SK-N-MC (cell line): ENCODE results near the gene TM2D3.

Experiments
- DNase-seq: peaks from one replicate; pipeline ENCODE4 v3.0.0-alpha.2; 2011; ENCODE audit warnings: low read depth, low spot score
- H3K27ac ChIP-seq: fragments of 200-600 bp; sonication (generic); 2 replicates; pipeline ENCODE4 v1.5.1; 2016; ENCODE audit warnings: mixed run types
- H3K36me3 ChIP-seq: fragments of 200-600 bp; sonication (generic); 2 replicates; pipeline ENCODE4 v1.6.1; 2017; ENCODE audit warnings: antibody characterized with exemption, low read length, mixed read lengths; ENCODE audit not compliant: insufficient read depth
- H3K4me3 ChIP-seq: fragments of 200-600 bp; sonication (generic); 2 replicates; pipeline ENCODE4 v1.5.1; 2016
- H3K9ac ChIP-seq: fragments of 200-600 bp; sonication (generic); 2 replicates; pipeline ENCODE4 v1.8.0; 2017; ENCODE audit warnings: mixed run types, mixed read lengths; ENCODE audit not compliant: insufficient read length
- H3K9me3 ChIP-seq: fragments of 200-600 bp; sonication (generic); 2 replicates; pipeline ENCODE4 v1.6.1; 2017; ENCODE audit warnings: low read depth, mild to moderate bottlenecking, antibody characterized with exemption, low read length, moderate library complexity, mixed read lengths
- EZH2 ChIP-seq: fragments of 200-600 bp; sonication (generic); IDR thresholded peaks from one replicate; pipeline ENCODE4 v1.6.1; 2017; ENCODE audit warnings: antibody characterized with exemption
- FOXP2 ChIP-seq: optimal IDR thresholded peaks from 2 replicates; pipeline ENCODE3; 2011; ENCODE audit warnings: mild to moderate bottlenecking, moderate library complexity; ENCODE audit not compliant: insufficient read depth; ENCODE audit errors: extremely low read length, control extremely low read depth
- POLR2AphosphoS5 ChIP-seq: IDR thresholded peaks from 2 replicates; pipeline ENCODE4 v1.6.1; 2012; ENCODE audit warnings: mild to moderate bottlenecking, low read depth, low read length, borderline replicate concordance

Gene TM2D3

DNA sequence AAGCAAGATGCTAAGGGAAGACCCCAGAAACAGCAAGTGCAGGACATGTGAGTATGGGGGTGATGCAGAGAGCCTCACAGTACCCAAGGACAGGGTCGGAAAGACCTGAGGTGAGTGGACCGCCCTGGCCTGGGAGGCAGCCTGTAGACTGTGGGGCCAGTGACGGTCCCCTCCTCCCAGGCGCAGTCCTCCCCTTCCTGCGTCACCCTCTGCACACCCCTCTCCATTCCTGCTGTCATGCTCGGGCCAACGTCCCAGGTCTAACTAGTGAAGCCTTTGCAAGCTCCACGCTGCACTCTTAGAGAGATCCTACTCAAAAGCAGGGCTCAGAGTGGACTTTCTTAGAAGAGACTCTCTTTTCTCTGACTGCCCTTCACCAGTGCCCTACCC lies 41.6 kb downstream of the TM2D3 start:
- no peak overlapping the region for H3K9ac ChIP-seq
- H3K27ac ChIP-seq = no peak overlapping the region
- TF ChIP-seq FOXP2 (no peak), POLR2AphosphoS5 (no peak), EZH2 (no peak)
- H3K36me3 ChIP-seq = no peaks in the 10 kb centered on the region
- H3K4me3 ChIP-seq = no peak overlapping the region
- no peak for DNase-seq
- no peaks in the 10 kb centered on the region for H3K9me3 ChIP-seq

DNA sequence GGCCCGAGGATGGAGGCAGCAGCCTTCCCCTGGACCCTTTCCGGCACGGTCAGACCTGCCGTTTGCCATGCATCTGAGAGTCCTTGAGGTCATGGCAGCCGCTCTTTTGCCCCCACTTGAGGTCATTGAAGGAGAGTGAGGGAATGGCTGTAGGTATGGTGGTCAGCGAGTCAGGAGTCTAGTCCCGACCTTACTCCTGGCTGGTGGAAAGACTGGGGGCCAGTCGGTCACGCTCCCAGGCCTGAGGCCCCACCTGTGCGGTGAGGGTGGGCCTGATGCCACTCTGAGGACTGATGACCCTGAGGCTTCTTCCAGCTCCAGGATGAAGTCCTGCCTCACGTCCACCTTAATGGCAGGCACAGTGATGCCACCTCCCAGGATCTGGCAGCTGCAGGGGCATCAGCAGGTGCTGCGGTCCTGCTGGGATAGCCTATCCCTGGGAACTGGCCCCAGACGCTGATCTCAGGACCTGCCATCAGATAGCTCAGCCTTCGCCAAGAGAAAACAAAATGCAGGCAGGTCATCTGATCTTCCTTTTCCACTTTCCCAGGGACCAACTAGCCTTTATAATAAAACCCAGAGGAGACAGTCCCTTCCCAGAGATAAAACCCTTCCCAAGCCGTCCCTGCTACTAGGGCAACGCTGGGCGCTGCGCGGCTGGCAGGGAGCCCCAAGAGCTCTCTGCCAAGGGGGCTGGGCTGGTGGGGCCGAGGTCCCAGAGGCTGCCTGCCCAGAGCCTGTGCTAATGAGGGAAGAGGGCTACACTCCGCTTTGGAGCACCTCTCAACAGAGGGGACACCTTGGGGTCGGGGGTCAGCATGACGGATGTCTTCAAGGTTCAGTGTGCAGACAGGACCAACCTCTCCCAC lies 42.2 kb downstream of the TM2D3 start:
- no peak for DNase-seq
- Histone ChIP-seq H3K27ac (no peak overlapping the region), H3K9me3 (no peaks in the 10 kb centered on the region), H3K4me3 (no peak overlapping the region), H3K9ac (no peak overlapping the region), H3K36me3 (no peaks in the 10 kb centered on the region)
- TF ChIP-seq POLR2AphosphoS5 (no peak), EZH2 (no peak), FOXP2 (no peak)

DNA sequence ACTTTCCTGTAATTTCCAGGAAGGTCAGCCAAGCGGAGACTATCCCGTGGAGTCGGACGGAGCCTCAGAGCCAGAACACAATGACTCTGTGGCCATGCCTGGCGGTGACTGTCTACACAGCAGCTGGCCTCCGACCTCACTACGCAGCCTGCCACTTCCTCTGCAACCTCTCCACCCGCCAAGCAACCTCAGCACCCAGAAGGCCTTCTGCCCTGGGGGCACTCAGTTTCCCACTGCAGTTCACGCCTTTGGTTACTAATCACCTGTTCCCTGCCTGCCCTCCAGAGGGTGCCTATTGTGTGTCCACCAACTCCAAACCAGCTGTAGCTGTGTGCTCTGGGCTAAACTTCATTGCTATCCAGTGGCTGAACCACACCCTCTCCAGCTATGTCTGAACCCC lies 44.0 kb downstream of the TM2D3 start:
- no peak for DNase-seq
- no peak overlapping the region for H3K27ac ChIP-seq
- TF ChIP-seq EZH2 = no peak
- no peak for TF ChIP-seq POLR2AphosphoS5
- TF ChIP-seq FOXP2 = no peak
- H3K9me3 ChIP-seq = no peaks in the 10 kb centered on the region
- H3K9ac ChIP-seq = no peak overlapping the region
- no peaks in the 10 kb centered on the region for H3K36me3 ChIP-seq
- no peak overlapping the region for H3K4me3 ChIP-seq

DNA sequence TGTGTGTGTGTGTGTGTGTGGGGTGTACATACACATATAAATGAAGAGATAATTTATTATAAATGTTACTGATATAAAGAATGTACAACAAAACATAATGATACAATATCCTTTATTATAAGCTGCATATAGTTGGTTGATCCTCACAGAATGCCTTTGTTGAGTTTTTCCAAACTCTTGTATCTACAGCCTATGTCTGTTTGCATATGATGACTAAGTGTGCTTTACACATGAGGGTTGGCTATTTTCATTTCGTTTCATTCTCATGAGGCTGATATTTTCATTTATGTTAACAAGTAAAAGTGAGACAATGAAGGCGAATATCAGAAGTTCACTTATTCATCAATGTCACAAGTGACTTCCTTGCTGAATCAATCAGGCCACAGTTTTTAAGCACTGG lies 45.1 kb downstream of the TM2D3 start:
- no peak for DNase-seq
- no peaks in the 10 kb centered on the region for H3K36me3 ChIP-seq
- H3K4me3 ChIP-seq = no peak overlapping the region
- no peak overlapping the region for H3K9ac ChIP-seq
- H3K9me3 ChIP-seq = no peaks in the 10 kb centered on the region
- no peak overlapping the region for H3K27ac ChIP-seq
- no peak for TF ChIP-seq POLR2AphosphoS5
- TF ChIP-seq FOXP2 = no peak
- no peak for TF ChIP-seq EZH2

DNA sequence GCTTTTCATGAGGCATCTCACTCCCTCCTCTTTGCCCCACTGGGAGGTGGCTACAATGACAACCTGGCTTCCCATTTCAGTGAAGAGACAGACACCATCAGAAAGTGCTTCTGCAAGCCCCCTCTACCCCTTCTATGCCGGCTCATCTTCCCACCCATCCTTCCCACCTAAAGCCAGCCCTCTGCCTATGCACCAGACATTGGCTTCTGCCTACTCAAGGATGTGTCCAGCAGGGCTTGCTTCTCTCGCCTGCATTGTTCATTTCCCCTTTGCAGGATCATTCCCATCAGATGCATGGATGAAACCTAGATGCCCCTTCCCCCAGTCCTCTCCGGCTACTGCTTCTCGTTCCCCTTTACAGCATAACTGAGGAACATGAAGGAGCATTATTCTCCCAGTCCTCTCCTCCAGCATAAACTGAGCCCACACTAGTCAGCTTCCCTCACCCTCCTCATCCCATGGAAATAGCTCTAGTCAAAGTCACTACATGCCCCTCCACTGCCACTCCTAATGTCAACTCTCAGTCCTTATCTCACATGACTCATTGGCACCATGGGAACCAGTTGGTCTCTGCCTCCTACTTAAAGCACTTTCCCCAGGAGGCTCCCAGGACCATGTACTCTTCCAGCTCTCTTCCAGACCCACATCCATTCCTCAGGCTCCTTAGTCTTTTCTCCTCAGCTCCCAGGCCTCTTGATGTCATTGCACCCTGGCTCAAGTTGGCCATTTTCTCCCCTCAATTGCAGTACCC lies 47.9 kb downstream of the TM2D3 start:
- Histone ChIP-seq H3K4me3 (no peak overlapping the region), H3K9me3 (no peaks in the 10 kb centered on the region), H3K36me3 (no peaks in the 10 kb centered on the region), H3K9ac (no peak overlapping the region), H3K27ac (no peak overlapping the region)
- no peak for TF ChIP-seq EZH2
- no peak for TF ChIP-seq POLR2AphosphoS5
- no peak for TF ChIP-seq FOXP2
- no peak for DNase-seq

DNA sequence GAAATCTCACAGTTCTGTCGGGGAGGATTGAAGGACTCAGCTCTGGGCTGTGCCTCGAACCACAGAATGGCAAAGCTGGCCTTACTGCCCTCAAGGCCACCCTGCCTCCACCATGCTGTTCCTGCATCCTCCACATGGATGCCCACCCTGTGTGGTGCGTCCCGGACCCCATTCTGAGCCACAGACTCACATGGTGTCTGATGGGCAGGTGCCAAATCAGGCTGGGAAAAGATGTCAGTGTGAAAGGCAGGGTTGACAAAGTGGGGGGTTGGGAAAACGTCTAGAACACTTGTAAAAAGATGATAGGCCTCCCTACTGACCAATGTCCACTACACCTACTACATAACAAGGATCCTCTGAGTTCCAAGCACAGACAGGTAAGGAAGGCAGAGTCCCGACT lies 49.4 kb downstream of the TM2D3 start:
- no peak overlapping the region for H3K27ac ChIP-seq
- H3K9me3 ChIP-seq = no peaks in the 10 kb centered on the region

DNA sequence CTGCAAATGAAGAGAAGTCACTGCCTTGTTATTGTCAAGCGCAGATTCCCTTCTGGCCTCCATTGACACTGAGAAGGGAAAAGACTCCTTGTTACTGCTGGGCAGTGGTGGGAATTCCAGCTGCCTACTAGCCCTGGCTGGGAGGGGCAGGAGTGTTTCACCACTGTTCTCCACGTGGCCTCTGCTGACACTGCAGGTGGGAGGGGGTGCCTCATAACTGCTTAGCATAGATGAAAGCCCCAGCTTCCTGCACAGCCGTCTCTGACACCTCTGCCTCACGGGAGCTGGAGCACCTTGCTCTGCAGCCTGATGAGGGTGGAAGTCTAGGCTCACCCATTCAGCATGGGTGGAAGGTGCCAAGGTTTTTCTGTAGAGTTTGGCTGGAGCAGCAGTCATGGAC lies 52.1 kb downstream of the TM2D3 start:
- Histone ChIP-seq H3K27ac (no peak overlapping the region), H3K36me3 (no peaks in the 10 kb centered on the region), H3K9me3 (no peaks in the 10 kb centered on the region), H3K4me3 (no peak overlapping the region), H3K9ac (no peak overlapping the region)
- TF ChIP-seq FOXP2 (no peak), POLR2AphosphoS5 (no peak), EZH2 (no peak)
- DNase-seq = no peak

More for the DNA sequence above, 49.4 kb downstream of the TM2D3 start:
- TF ChIP-seq FOXP2 = no peak
- no peak for TF ChIP-seq EZH2
- TF ChIP-seq POLR2AphosphoS5 = no peak
- H3K9ac ChIP-seq = no peak overlapping the region
- no peak overlapping the region for H3K4me3 ChIP-seq
- DNase-seq = no peak
- no peaks in the 10 kb centered on the region for H3K36me3 ChIP-seq

DNA sequence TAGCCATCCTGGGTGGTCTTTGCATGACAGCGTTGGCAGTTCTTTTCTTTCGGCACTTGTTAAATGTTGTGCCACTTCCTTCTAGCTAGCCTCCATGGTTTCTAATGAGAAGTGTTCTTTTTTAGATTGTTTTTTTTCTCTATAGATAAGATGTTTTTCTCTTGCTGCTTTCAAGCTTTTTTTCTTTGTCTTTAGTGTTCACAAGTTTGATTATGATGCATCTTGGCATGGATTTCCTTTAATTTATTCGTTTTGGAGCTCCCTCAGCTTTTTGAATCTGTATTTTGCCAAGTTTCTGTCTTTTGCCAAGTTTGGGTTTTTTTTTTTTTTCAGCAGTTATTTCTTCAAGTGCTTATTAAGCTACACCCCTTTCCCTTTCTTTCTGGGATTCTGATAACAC lies 53.1 kb downstream of the TM2D3 start:
- H3K4me3 ChIP-seq = no peak overlapping the region
- DNase-seq = no peak
- no peaks in the 10 kb centered on the region for H3K36me3 ChIP-seq
- no peak for TF ChIP-seq FOXP2
- no peak for TF ChIP-seq EZH2
- no peak for TF ChIP-seq POLR2AphosphoS5
- H3K9me3 ChIP-seq = no peaks in the 10 kb centered on the region
- no peak overlapping the region for H3K9ac ChIP-seq
- no peak overlapping the region for H3K27ac ChIP-seq
